ENCODE results near the gene HEYL.

Gene HEYL

DNA sequence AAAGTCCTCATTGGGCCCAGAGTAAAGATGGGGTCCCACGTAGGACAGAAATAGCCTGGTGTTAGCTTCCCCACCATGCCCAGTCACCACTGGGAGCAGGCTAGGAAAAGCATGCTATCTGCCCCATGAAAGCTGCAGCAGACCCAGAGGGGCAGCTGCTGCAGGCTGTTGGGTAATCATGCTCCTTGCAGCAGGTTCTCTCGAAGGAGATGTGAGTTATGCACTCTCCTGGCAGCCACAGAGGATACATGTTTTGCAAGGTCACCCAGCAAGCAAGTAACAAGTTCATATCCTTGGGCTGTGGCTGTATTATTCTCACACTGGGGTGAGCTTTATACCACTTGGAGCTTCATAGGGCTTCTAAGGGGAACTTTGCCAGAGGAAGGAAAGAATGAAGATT lies 9.1 kb upstream of the HEYL start:
- no peak overlapping the region for H3K9ac ChIP-seq (ENCODE audit: low read length)
- H3K4me1 ChIP-seq (ENCODE audit: low read length): no peaks in the 10 kb centered on the region
- no peak overlapping the region for H3K27ac ChIP-seq (ENCODE audit: low read length)
- H2AFZ ChIP-seq (ENCODE audit: low read depth, low read length): no peak overlapping the region
- H3K36me3 ChIP-seq (replicated peaks; ENCODE audit: low read depth, low read length): no peaks in the 10 kb centered on the region
- no peak overlapping the region for H3K4me2 ChIP-seq (ENCODE audit: low read length)
- TF ChIP-seq, protein P1, sequence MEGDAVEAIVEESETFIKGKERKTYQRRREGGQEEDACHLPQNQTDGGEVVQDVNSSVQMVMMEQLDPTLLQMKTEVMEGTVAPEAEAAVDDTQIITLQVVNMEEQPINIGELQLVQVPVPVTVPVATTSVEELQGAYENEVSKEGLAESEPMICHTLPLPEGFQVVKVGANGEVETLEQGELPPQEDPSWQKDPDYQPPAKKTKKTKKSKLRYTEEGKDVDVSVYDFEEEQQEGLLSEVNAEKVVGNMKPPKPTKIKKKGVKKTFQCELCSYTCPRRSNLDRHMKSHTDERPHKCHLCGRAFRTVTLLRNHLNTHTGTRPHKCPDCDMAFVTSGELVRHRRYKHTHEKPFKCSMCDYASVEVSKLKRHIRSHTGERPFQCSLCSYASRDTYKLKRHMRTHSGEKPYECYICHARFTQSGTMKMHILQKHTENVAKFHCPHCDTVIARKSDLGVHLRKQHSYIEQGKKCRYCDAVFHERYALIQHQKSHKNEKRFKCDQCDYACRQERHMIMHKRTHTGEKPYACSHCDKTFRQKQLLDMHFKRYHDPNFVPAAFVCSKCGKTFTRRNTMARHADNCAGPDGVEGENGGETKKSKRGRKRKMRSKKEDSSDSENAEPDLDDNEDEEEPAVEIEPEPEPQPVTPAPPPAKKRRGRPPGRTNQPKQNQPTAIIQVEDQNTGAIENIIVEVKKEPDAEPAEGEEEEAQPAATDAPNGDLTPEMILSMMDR (IDR thresholded peaks at IDR 0.05; ENCODE audit: low read depth, low read length): no peak
- TF ChIP-seq EZH2phosphoT487 (IDR thresholded peaks at IDR 0.05; ENCODE audit: low read depth): no peak
- H3K9me3 ChIP-seq (ENCODE audit: insufficient read depth, low read length): no peaks in the 10 kb centered on the region
- H3K27me3 ChIP-seq (ENCODE audit: low read depth, low read length): no peaks in the 10 kb centered on the region
- H3K4me3 ChIP-seq (ENCODE audit: low read length): no peak overlapping the region
- H3K79me2 ChIP-seq (ENCODE audit: low read length): no peaks in the 10 kb centered on the region
- no peaks in the 10 kb centered on the region for H4K20me1 ChIP-seq (ENCODE audit: insufficient read depth, low read length)

DNA sequence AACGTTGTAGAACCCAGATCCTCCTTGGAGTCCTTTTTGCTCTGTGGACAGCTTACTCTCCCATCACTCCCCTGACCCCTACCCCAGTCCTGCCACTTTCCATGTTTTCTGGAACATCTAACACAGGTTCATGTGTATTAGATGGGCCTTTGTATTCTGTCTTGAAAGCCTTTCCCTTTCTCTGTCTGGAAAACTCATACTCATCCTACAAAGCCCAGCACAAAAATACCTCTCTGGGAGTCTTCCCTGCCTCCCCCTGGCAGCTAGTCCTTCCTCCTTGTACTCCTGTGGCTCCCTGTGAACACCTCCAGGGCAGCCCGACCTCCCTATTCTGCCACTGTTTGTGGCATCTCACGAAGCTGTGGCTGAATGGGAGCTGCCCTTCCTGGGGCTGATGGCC lies 7.8 kb upstream of the HEYL start:
- Histone ChIP-seq H3K27me3 (ENCODE audit: low read depth, low read length) (no peaks in the 10 kb centered on the region), H3K36me3 (replicated peaks; ENCODE audit: low read depth, low read length) (no peaks in the 10 kb centered on the region), H3K4me2 (ENCODE audit: low read length) (no peak overlapping the region), H3K4me1 (ENCODE audit: low read length) (no peaks in the 10 kb centered on the region), H4K20me1 (ENCODE audit: insufficient read depth, low read length) (no peaks in the 10 kb centered on the region), H3K9me3 (ENCODE audit: insufficient read depth, low read length) (no peaks in the 10 kb centered on the region), H2AFZ (ENCODE audit: low read depth, low read length) (no peak overlapping the region), H3K79me2 (ENCODE audit: low read length) (no peaks in the 10 kb centered on the region), H3K4me3 (ENCODE audit: low read length) (no peak overlapping the region), H3K9ac (ENCODE audit: low read length) (no peak overlapping the region), H3K27ac (ENCODE audit: low read length) (no peak overlapping the region)
- TF ChIP-seq, protein P1 (IDR thresholded peaks at IDR 0.05; ENCODE audit: low read depth, low read length): no peak
- no peak for TF ChIP-seq EZH2phosphoT487 (IDR thresholded peaks at IDR 0.05; ENCODE audit: low read depth)

DNA sequence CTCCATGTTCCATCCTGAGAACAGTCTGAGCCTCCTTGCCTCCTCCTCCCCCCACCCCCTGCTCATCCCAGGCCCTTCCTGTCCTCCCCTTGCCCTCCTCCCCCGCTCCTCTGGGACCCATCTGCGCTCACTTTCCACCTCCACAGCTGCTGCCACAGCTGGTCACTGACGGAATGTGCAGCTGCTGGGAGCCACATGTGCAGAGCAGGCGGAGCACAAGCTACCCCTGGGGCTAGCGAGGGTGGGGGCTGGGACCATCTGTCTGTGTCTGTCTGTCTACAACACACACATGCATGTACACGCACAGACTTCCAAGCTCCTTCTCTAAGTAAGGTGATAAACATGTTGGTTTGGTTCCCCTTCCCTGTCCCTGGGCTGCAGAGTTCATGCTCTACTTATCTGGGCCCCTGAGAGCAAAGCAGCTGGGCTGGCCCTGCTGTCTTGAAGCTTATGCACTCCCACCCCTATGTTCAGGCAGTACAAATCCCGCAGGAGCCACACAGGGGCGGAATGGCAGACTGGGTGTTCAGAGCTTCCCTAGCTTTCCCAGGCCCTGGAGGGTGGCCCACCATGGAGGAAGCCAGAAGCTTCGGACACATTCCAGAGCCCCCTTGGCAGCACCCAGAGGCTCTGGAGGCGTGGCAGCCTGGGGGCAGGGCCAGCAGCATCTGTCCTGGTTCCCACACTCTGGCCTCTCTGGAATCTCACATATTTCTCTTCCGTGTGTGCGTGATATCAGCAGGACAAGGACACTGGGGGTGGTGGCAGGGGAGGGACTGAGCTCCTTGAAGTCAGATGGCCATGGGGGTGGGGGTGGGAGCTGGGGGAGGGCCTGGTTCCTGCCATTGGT lies 7.0 kb upstream of the HEYL start:
- Histone ChIP-seq H3K27ac (ENCODE audit: low read length) (no peak overlapping the region), H2AFZ (ENCODE audit: low read depth, low read length) (no peak overlapping the region)

DNA sequence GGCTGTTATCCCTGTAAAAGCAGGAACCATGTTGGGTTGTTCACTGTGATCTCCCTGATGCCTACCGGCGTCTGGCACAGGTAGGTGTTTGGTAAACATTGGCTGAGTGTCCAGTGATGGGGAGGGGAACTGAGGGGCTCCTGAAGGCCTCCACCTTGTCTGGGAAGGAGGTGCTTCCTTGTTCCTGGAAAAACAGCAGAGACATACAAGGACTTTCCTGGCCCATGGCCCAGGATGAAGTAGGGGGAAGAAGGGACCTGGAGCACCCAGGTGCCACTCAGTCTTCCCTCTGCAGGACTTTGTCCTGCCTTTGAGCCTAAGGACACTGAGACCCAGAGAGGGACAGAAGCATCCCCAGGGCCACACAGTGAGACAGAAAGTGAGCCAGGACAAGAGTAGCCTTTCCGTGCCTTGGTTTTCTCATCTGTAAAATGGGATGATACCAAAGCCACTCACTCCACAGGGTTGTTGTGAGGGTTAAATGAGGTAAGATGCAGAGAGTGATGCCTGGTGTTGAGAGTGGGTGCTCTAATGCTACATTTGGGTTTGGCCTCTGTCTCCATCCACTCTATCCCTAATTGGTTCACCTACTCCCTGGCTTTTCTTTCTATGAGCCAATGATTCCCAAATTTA lies 6.1 kb upstream of the HEYL start:
- Histone ChIP-seq H3K79me2 (ENCODE audit: low read length) (no peaks in the 10 kb centered on the region), H3K9ac (ENCODE audit: low read length) (no peak overlapping the region), H4K20me1 (ENCODE audit: insufficient read depth, low read length) (no peaks in the 10 kb centered on the region), H3K9me3 (ENCODE audit: insufficient read depth, low read length) (no peaks in the 10 kb centered on the region), H3K4me2 (ENCODE audit: low read length) (no peak overlapping the region), H3K4me3 (ENCODE audit: low read length) (no peak overlapping the region), H2AFZ (ENCODE audit: low read depth, low read length) (no peak overlapping the region), H3K27me3 (ENCODE audit: low read depth, low read length) (no peaks in the 10 kb centered on the region), H3K4me1 (ENCODE audit: low read length) (no peaks in the 10 kb centered on the region), H3K36me3 (replicated peaks; ENCODE audit: low read depth, low read length) (no peaks in the 10 kb centered on the region), H3K27ac (ENCODE audit: low read length) (no peak overlapping the region)
- no peak for TF ChIP-seq EZH2phosphoT487 (IDR thresholded peaks at IDR 0.05; ENCODE audit: low read depth)
- TF ChIP-seq, protein P1 (IDR thresholded peaks at IDR 0.05; ENCODE audit: low read depth, low read length): no peak

More for the DNA sequence above, 7.0 kb upstream of the HEYL start:
- no peaks in the 10 kb centered on the region for H3K36me3 ChIP-seq (replicated peaks; ENCODE audit: low read depth, low read length)
- H3K27me3 ChIP-seq (ENCODE audit: low read depth, low read length): no peaks in the 10 kb centered on the region
- H3K9me3 ChIP-seq (ENCODE audit: insufficient read depth, low read length): no peaks in the 10 kb centered on the region
- no peak overlapping the region for H3K4me3 ChIP-seq (ENCODE audit: low read length)
- H4K20me1 ChIP-seq (ENCODE audit: insufficient read depth, low read length): no peaks in the 10 kb centered on the region
- no peaks in the 10 kb centered on the region for H3K4me1 ChIP-seq (ENCODE audit: low read length)
- H3K79me2 ChIP-seq (ENCODE audit: low read length): no peaks in the 10 kb centered on the region
- no peak overlapping the region for H3K9ac ChIP-seq (ENCODE audit: low read length)
- no peak overlapping the region for H3K4me2 ChIP-seq (ENCODE audit: low read length)
- TF ChIP-seq EZH2phosphoT487 (IDR thresholded peaks at IDR 0.05; ENCODE audit: low read depth): no peak
- TF ChIP-seq, protein P1 (IDR thresholded peaks at IDR 0.05; ENCODE audit: low read depth, low read length): no peak
